ENCODE measurements around the gene ENTPD1.
"Not testable (repeated sequence)": the region's sequence is repeated elsewhere in the genome, so short reads cannot be mapped to it uniquely, and the experiment has no call there.

ENTPD1 gene, protein sequence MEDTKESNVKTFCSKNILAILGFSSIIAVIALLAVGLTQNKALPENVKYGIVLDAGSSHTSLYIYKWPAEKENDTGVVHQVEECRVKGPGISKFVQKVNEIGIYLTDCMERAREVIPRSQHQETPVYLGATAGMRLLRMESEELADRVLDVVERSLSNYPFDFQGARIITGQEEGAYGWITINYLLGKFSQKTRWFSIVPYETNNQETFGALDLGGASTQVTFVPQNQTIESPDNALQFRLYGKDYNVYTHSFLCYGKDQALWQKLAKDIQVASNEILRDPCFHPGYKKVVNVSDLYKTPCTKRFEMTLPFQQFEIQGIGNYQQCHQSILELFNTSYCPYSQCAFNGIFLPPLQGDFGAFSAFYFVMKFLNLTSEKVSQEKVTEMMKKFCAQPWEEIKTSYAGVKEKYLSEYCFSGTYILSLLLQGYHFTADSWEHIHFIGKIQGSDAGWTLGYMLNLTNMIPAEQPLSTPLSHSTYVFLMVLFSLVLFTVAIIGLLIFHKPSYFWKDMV

DNA sequence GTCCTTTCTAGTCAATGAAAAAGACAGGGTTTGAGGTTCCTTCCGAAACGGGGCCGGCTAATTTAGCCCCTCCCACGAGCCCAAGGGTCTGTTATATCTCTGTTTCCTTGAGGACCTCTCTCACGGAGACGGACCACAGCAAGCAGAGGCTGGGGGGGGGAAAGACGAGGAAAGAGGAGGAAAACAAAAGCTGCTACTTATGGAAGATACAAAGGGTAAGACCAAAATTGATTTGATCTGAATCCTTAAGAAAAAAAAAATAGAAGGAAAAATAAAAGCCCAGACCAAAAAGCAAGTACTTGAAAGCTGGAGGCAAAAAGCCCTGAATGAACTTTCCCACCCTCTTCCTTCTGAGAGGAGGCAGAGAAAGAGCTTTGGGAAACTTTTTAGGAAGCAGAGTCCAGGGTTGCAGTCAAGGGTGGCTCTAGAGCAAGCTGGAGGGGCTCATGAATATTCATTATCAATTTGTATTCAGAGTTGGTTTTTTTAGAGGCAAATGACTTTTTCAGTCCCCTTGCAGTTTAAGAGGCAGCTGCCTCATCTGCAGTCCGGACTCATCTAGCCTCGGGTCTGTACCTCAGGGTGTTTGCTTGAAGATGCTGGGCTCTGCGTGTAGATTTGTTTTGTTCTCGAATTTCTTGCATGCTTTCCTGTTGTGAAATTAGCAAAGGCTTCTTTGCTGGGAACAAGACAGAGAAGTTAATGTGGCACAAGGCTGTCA, at the start of gene ENTPD1:
Gene ENTPD1 (plus strand): TSS at position 123 of the 721 bp plus-strand sequence. CDS start 77 bp downstream, at position 200.
- DNase-seq (ENCODE audit: low read depth in 3 of 3, low spot score in 1 of 3): no peak

DNA sequence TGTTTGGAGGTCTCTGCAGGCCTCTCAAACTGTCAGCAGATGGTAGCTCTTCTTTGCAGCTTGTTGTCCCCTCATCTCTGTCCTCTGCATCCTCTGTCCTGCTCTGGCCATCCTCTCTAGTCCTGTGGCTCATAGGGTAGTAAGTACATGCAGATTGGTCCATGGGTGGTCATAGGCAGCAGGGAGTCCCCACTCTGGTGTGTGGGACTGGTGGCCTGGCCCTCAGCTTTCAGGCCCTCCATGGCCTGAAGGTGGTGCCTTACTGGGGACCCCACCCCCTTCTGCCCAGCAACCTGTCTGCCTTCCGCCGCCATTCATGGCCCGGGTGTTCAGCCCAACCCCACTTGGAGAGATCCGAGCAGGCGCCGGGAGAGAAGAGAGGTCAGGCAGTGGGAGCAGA, 49.4 kb upstream of the ENTPD1 start:
- DNase-seq (ENCODE audit: low read depth in 3 of 3, low spot score in 1 of 3): no peak

GRCh38 chr10:95706990-95707389, 49.0 kb upstream of the ENTPD1 start:
- no peak for DNase-seq (ENCODE audit: low read depth in 3 of 3, low spot score in 1 of 3)

GRCh38 chr10:95711492-95711891, 44.5 kb upstream of the ENTPD1 start:
- DNase-seq (ENCODE audit: low read depth in 3 of 3, low spot score in 1 of 3): no peak

DNA sequence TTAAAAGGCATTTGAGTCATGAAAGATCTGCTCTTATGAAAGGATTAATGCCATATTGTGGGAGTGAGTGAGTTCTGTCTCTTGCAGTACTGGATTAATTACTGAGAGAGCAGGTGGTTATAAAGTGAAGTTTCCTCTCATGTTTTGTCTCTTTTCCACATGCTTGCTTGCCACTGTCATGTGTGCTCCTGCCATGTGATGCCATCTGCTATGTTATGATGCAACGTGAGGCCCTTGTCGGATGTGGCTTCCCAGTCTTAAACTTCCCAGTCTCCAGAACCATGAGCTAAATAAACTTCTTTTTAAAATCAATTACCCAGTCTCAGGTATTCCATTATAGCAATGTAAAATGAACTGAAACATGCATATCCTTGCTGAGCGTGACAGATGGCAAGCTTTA, 39.5 kb upstream of the ENTPD1 start:
- no peak for DNase-seq (ENCODE audit: low read depth in 3 of 3, low spot score in 1 of 3)

GRCh38 chr10:95716866-95717265, 39.1 kb upstream of the ENTPD1 start:
- DNase-seq (ENCODE audit: low read depth in 3 of 3, low spot score in 1 of 3): no peak

GRCh38 chr10:95720745-95721144, 35.2 kb upstream of the ENTPD1 start:
- not testable (repeated sequence) for DNase-seq (ENCODE audit: low read depth in 3 of 3, low spot score in 1 of 3)

DNA sequence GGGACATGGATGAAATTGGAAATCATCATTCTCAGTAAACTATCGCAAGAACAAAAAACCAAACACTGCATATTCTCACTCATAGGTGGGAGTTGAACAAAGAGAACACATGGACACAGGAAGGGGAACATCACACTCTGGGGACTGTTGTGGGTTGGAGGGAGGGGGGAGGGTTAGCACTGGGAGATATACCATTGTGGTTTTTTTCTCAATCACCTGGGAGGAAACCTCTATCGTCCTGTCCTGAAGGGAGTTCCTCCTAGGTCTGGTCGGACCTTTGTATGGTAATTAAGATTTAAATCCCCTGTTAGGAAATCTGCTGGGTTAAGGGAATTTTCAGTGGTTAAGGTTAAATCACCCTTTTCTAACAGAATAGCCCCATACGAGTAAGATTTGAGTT, 33.5 kb upstream of the ENTPD1 start:
- DNase-seq (ENCODE audit: low read depth in 3 of 3, low spot score in 1 of 3): not testable (repeated sequence)

DNA sequence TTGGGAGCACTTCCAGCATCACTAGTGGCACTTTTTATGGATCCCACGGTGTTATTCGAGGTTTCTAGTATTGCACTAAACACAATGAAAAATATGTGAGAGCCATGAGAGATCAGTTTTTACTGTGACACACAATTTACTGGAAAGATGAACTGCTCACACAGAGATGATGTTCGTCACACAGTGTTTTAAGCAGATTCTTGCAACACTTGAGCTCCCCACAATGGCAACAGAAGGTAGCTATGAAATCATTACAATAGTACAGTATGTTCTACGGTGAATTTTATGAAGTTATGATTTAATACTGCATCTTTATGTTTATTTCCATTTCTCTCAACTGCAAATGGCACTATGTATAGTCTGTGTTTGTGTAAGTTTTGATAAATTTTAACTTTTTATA, 27.4 kb upstream of the ENTPD1 start:
- no peak for DNase-seq (ENCODE audit: low read depth in 3 of 3, low spot score in 1 of 3)

DNA sequence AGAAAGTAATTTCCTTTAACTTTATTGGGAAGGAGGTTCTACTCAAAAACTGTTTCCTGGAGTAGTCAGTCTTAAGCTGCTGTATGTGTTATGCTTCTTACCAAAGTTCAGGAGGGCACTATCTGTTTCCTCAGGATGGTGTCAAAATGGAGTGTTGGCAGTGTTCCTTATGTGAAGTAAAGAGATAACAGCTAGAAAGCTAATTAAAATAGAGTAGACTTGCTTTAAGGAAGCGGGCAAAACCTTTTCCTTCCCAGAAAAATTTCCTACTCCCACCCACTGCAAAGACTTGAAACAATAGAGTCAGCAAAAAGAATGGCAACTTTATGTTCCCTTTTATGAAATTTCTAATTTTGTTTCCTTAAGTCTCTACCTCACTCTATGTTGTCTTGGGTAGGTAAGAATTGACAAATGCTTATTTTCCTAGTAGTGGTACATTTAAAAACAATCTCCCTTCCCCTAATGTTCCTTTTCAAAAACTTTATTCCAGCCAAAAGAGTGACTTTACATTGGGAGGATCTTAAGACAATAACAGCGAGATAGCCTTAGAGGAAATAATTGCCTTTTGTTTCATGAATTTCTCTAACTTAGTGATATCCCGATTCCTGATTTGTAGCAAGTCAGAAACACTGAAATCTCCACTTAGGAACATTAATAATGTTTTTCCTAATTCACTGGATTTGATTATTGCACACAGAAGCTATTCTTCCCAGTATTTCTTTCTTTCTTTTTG, 26.5 kb upstream of the ENTPD1 start:
- no peak for DNase-seq (ENCODE audit: low read depth in 3 of 3, low spot score in 1 of 3)

GRCh38 chr10:95730233-95730632, 25.7 kb upstream of the ENTPD1 start:
- no peak for DNase-seq (ENCODE audit: low read depth in 3 of 3, low spot score in 1 of 3)

GRCh38 chr10:95732907-95733306, 23.1 kb upstream of the ENTPD1 start:
- not testable (repeated sequence) for DNase-seq (ENCODE audit: low read depth in 3 of 3, low spot score in 1 of 3)

GRCh38 chr10:95739056-95739455, 16.9 kb upstream of the ENTPD1 start:
- DNase-seq (ENCODE audit: low read depth in 3 of 3, low spot score in 1 of 3): no peak

- DNase-seq (ENCODE audit: low read depth in 3 of 3, low spot score in 1 of 3): no peak
These were observed 14.0 kb upstream of the ENTPD1 start for GRCh38 chr10:95741807-95742467.

GRCh38 chr10:95742485-95742884, 13.5 kb upstream of the ENTPD1 start:
- DNase-seq (ENCODE audit: low read depth in 3 of 3, low spot score in 1 of 3): no peak

GRCh38 chr10:95742962-95743535, 12.9 kb upstream of the ENTPD1 start:
- no peak for DNase-seq (ENCODE audit: low read depth in 3 of 3, low spot score in 1 of 3)

- no peak for DNase-seq (ENCODE audit: low read depth in 3 of 3, low spot score in 1 of 3)
These were observed 10.5 kb upstream of the ENTPD1 start for GRCh38 chr10:95745501-95745900.

- no peak for DNase-seq (ENCODE audit: low read depth in 3 of 3, low spot score in 1 of 3)
These were observed 7.6 kb upstream of the ENTPD1 start for GRCh38 chr10:95748349-95748748.

- no peak for DNase-seq (ENCODE audit: low read depth in 3 of 3, low spot score in 1 of 3)
These were observed 405 bp upstream of the ENTPD1 start for GRCh38 chr10:95755511-95756004.

Data from stimulated activated CD4-positive, alpha-beta T cell treated with anti-CD3 and anti-CD28 coated beads, TNF-alpha, amount 100 ng/mL, for 1 hour (primary cell).